Gastrocnemius medialis (tissue), 4 donors: ENCODE data around the gene SUGP2.

Experiments
- POLR2A ChIP-seq, 2 donors: fragments of 450-650 bp; IDR thresholded peaks; one replicate each; pipeline ENCODE4 v1.6.1; 2017; ENCODE audit warnings: antibody characterized with exemption in 2 of 2, mild to moderate bottlenecking in 2 of 2, moderate library complexity in 2 of 2
- TF ChIP-seq, protein P1 (sequence below), 5 experiments: fragments of 450-650 bp in 3 of 5; fragments of 200-600 bp in 2 of 5; sonication (generic) in 2 of 5; IDR thresholded peaks in 4 of 5; conservative IDR thresholded peaks in 1 of 5; 1 replicate in 4 of 5; 2 replicates in 1 of 5; pipeline ENCODE4 v1.5.1; 2016 to 2019; ENCODE audit warnings: antibody characterized with exemption in 5 of 5, mild to moderate bottlenecking in 3 of 5, moderate library complexity in 3 of 5

DNA sequence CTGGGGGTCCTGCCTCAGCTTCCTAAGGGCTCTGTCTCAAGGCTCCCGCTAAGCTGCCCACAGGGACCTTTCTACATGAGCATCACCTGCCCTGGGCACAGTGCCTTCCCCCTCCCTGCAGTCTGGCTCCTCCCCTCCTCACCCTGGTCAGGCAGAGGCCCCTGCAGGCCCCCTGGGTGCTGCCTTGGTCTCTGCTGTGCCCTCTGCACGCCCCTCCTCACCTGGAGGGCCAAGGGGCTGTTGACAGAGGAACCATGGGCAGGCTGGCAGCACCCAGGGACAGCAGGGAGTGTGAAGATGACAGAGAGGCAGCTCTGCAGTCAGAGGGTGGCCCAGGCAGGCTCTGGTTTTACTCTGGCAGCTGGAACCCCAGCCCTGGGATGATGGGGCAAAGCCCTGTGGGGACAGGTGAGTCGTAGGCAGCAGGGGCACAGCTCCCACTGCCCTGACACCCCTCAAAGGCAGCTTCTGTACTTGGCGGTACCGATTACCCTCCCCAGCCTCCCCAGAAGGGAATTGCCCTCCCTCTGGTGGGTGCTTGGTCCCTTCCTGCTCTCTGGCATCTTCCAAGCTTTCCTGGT, 43.1 kb downstream of the SUGP2 start:
- TF ChIP-seq, protein P1, sequence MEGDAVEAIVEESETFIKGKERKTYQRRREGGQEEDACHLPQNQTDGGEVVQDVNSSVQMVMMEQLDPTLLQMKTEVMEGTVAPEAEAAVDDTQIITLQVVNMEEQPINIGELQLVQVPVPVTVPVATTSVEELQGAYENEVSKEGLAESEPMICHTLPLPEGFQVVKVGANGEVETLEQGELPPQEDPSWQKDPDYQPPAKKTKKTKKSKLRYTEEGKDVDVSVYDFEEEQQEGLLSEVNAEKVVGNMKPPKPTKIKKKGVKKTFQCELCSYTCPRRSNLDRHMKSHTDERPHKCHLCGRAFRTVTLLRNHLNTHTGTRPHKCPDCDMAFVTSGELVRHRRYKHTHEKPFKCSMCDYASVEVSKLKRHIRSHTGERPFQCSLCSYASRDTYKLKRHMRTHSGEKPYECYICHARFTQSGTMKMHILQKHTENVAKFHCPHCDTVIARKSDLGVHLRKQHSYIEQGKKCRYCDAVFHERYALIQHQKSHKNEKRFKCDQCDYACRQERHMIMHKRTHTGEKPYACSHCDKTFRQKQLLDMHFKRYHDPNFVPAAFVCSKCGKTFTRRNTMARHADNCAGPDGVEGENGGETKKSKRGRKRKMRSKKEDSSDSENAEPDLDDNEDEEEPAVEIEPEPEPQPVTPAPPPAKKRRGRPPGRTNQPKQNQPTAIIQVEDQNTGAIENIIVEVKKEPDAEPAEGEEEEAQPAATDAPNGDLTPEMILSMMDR (IDR thresholded peaks at IDR 0.05 in 4 of 5, conservative IDR thresholded peaks at IDR 0.05 in 1 of 5) = no peak
- no peak for TF ChIP-seq POLR2A (IDR thresholded peaks at IDR 0.05)
